GM18520 (cell line): ENCODE data around the gene BRD3OS.

Experiments used
- ATAC-seq: cut with Tn5 transposase; IDR thresholded peaks from one replicate; pipeline ENCODE4 v1.9.1; 2021; ENCODE audit not compliant: unreplicated experiment

The BRD3OS gene

DNA sequence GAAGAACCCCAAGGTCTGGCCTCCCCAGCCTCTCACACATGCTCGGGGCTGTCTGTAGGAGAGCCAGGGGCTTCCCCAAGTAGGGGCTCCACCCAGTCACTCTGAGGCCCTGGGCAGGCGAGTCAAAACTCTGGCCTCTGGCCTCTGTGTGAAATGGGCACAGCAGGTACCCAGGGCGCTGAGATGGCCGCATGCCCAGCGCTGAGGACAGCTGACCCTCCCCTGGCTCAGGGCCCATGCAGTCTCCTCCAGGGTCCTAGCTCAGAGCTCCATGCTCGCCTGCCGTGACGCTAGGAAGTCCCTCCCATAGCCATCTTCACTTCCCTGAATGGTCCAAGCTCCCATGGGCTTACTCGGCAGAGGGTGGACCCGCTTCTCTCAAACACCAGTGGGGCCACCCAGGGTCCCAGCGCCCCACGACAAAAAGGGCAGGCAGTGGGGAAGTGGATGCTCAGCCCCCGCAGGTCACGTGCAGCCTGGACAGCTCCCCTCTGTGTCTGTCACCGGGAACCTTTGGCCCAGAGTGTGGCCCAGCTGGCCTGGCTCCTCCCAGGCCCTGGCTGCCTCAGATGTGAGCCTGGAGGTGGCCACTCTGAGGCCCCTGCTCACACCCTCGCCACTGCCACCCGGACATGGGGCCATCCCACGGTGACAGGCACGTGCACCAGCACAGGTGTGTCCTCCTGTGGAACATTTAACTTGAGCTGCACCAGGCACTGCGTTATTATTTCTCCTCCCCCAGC, 21.0 kb upstream of the BRD3OS start:
- no peak for ATAC-seq

DNA sequence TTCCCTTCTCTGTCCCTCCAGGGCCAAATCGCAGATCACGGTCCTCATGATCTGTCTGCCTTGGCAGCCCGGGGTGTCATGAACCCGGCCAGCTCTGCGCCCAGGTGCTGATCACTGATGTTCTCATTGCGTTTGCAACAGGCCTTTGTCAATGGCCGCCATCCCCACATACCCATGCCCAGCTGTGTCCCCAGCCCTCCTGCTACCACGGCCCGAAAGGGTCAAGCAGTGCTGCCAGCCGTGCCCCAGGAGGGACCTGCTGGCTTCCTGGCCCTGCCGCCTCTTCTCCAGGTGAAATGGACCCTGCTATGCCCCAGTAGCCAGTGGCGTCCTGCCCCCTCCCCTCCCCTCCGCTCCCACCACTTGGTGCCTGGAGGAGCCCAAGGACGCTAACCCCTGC, 20.4 kb upstream of the BRD3OS start:
- no peak for ATAC-seq

- ATAC-seq, result no peak
Measured at GRCh38 chr9:134005381-134005780, 19.9 kb upstream of the BRD3OS start.

GRCh38 chr9:134007150-134007549, 18.1 kb upstream of the BRD3OS start:
- no peak for ATAC-seq

DNA sequence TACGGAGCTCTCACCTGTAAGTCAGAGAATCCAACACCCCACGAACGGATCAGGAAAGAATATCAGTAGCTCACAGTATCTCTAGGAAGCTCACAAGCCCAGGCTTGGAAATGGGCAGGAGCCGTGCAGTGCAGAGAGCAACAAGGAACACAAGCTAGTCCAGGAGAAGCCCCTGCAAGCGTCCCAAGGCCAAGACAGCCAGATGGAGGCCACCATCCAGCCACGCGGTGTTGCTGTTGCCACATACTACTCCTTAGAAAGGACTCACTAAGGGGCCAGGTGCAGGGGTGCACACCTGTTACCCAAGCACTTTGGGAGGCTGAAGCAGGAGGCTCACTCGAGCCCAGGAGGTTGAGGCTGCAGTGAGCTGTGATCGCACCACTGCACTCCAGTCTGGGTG, 17.7 kb upstream of the BRD3OS start:
- ATAC-seq, result no peak

GRCh38 chr9:134010310-134011173, 14.7 kb upstream of the BRD3OS start:
- ATAC-seq, result no peak

- ATAC-seq, result no peak
Measured at GRCh38 chr9:134011401-134011800, 13.9 kb upstream of the BRD3OS start.

GRCh38 chr9:134014946-134015345, 10.3 kb upstream of the BRD3OS start:
- no peak for ATAC-seq

DNA sequence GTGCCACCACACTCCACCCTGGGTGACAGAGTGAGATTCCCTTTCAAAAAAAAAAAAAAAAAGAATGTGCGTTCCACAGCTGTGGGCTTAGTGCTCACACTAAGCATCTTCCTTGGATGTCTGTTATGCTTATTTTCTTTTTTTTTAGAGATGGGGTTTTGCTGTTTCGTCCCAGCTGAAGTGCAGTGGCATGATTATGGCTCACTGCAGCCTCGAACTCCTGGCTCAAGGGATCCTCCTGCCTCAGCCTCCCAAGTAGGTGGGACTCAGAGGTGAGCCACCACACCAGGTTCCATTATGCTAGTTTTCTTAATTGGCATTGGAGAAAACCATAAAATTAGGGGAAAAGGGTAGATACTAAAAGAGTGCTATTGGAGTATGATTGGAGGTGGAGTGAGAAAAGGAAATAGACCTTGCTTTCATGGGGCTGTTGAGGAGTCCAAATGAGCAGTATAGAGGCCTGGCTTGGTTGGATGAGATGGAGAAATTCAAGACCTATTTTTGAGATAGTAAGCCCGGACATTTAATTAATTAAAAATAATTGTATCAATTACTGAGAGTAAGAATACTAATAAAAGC, 978 bp upstream of the BRD3OS start:
- no peak for ATAC-seq

DNA sequence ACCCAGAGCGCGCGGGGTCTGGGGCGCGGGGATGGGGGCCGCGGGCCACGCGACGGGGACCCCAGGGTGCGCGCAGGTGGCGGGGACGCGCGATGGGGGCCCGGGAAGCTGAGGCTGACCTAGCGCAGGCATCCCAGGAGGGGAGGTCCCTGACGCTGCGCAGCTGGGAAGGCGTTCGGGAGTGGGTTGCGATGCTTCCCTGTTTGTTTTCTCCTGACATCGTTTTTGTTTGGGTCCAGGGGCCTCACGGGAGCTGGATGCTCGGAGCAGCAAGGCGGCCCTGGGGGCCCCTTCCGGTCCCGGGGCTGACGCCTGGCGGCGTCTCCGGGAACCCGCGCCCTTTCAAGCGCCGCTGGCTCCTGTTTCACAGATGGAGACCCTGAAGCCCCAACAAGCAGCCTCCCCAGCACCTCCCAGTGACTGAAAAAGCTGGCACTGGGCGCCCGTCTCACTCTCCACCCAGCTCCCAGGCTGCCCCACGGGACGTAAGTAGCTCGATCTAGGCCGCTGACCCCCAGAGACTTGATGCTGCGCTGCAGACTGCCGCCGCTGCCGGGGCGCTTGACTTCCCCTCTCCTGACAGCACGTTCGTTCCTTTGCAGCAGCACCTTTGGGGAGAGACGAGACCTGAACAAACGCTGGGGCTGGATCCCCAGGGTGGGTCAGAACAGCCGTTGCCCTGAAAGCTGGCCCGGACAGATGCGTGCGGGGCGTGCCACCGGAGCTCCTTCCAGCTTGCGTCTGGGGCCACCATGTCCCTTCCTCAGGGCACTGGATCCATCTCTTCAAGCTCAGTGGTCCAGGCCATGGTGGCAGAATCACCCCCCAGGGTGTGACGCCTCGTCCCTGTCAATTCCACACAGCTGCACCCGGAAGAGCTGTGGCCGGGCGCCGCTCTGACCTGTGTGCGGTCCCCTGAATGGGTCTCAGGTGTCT, 593 bp downstream of the BRD3OS start:
- no peak for ATAC-seq

- ATAC-seq, result no peak
Measured at GRCh38 chr9:134026581-134026980, 1.3 kb downstream of the BRD3OS start.

GRCh38 chr9:134026981-134027380, 1.7 kb downstream of the BRD3OS start:
- no peak for ATAC-seq

- no peak for ATAC-seq
Measured at GRCh38 chr9:134027561-134027960, 2.3 kb downstream of the BRD3OS start.

- no peak for ATAC-seq
Measured at GRCh38 chr9:134028076-134028475, 2.8 kb downstream of the BRD3OS start.

DNA sequence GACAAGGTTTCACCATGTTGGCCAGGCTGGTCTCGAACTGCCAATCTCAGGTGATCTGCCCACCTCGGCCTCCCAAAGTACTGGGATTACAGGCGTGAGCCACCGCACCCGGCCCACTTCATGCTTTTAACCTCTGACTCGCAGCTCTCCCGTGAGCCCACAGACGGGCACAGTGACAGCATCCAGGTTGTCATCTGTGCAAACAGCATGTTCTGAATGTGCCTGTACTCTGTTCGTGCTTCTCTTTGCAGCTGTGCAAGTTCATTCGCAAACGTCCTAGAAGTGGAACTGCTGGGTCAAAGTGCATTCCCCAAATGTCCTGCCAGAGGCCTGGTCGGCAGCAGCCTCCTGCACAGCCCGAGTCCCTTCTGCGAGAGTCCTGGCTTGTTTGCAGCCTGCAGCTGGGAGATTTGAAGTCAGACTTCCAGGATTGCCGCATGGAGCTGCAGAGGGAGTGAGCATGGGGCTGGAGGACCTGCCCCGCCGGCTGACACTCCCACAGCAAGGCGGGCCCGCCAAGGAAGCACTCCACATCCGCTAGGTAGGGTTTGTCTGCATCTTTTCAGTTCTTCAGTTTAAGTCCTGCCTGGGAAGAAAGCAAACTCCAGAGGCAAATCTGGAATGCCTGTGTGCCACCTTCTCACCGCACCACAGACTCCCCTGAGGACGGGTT, 3.4 kb downstream of the BRD3OS start:
- ATAC-seq, result no peak

GRCh38 chr9:134029248-134030226, 4.3 kb downstream of the BRD3OS start:
- ATAC-seq, result no peak

GRCh38 chr9:134030821-134031470, 5.7 kb downstream of the BRD3OS start:
- ATAC-seq, result no peak

GRCh38 chr9:134031783-134032182, 6.5 kb downstream of the BRD3OS start:
- ATAC-seq, result no peak
